Suprapubic skin (tissue), 4 donors: ENCODE data around the gene ILF2. TPM values are rescaled to one million over a fixed set of nuclear protein-coding genes. Genes with fewer than 3 reads are reported as not detected.
"Not testable (repeated sequence)": the region's sequence is repeated elsewhere in the genome, so short reads cannot be mapped to it uniquely, and the experiment has no call there.

Experiments used
- DNase-seq, 2 donors: peaks; one replicate each; pipeline ENCODE4 v3.0.0-alpha.2; 2019; ENCODE audit warnings: low spot score in 2 of 2
- H3K27ac ChIP-seq: fragments of 200-600 bp; sonication (generic); one replicate; pipeline ENCODE4 v1.5.1; 2019
- H3K27me3 ChIP-seq: fragments of 200-600 bp; sonication (generic); one replicate; pipeline ENCODE4 v1.5.1; 2019
- H3K36me3 ChIP-seq: fragments of 200-600 bp; sonication (generic); one replicate; pipeline ENCODE4 v1.5.1; 2019
- H3K4me1 ChIP-seq: fragments of 200-600 bp; sonication (generic); one replicate; pipeline ENCODE4 v1.5.1; 2019
- H3K4me3 ChIP-seq: fragments of 200-600 bp; sonication (generic); one replicate; pipeline ENCODE4 v1.5.1; 2019; ENCODE audit warnings: mild to moderate bottlenecking
- H3K9me3 ChIP-seq: fragments of 200-600 bp; sonication (generic); one replicate; pipeline ENCODE4 v1.5.1; 2019
- EP300 ChIP-seq: sonication (generic); formaldehyde crosslinking; IDR thresholded peaks from one replicate; pipeline ENCODE4 v1.6.1; 2017; ENCODE audit warnings: antibody characterized with exemption
- POLR2A ChIP-seq, 2 donors: fragments of 450-650 bp; IDR thresholded peaks; one replicate each; pipeline ENCODE4 v1.6.1; 2017; ENCODE audit warnings: antibody characterized with exemption in 2 of 2, mild to moderate bottlenecking in 2 of 2, moderate library complexity in 2 of 2
- POLR2AphosphoS5 ChIP-seq, 3 donors: sonication (generic); formaldehyde crosslinking; IDR thresholded peaks; one replicate each; pipeline ENCODE4 v1.6.1; 2017; ENCODE audit warnings: antibody characterized with exemption in 3 of 3
- WGBS: methylation state at CpG from one replicate; pipeline ENCODE4 v1.1.5; 2018; 5-methylcytosine and 5-hydroxymethylcytosine counted together
- total RNA-seq, 4 donors: library from RNA; depleted of rRNA; stranded (reverse); fragments of >200 nt; gene quantifications; one replicate each; pipeline ENCODE4 v1.1.0, GENCODE V29; 2016
- TF ChIP-seq, protein P1 (sequence below), 2 donors: fragments of 200-600 bp in 1 of 2; fragments of 450-650 bp in 1 of 2; sonication (generic) in 1 of 2; IDR thresholded peaks; one replicate each; pipeline ENCODE4 v1.5.1; 2016 to 2019; ENCODE audit warnings: antibody characterized with exemption in 2 of 2, mild to moderate bottlenecking in 1 of 2, moderate library complexity in 1 of 2

Gene ILF2
- total RNA-seq, 4 donors from 2014 or later: 68.2 to 149 (median 127) TPM

DNA sequence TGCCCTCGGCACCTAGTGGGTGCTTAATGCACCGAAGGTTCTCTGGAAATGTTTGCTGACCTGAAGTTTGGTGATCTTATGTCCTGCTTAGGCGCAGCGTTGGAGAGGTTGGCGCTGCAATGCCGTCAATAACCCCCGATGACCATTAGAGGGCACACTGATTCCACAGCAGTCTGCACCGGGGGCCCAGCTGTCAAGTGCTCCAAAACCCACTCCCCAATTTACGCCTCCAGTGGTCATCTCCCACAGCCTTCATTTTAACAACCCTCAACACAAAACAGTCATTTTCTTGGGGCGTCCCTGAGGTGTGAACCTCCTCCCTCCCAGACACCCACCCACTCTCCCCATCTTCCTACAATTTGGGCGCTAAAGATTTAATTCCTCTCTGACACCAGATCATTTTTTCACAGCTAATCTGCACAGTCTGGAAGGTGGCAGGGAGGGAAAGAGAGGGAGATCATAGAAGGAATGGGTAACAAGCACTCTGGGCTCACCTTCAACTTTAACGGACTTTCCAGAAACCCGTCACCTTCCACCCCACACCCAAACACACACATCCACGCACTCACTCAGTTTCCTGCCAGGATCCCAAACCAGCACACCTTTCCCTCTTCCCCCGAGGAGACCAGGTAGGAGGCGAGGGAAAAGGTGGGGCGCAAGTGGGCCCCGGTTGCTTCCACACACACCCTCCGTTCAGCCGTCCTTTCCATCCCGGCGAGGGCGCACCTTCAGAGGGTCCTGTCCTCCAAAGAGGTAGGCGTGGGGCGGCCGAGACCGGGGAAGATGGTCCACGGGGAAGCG, 7.1 kb upstream of the ILF2 start:
- TF ChIP-seq, protein P1, sequence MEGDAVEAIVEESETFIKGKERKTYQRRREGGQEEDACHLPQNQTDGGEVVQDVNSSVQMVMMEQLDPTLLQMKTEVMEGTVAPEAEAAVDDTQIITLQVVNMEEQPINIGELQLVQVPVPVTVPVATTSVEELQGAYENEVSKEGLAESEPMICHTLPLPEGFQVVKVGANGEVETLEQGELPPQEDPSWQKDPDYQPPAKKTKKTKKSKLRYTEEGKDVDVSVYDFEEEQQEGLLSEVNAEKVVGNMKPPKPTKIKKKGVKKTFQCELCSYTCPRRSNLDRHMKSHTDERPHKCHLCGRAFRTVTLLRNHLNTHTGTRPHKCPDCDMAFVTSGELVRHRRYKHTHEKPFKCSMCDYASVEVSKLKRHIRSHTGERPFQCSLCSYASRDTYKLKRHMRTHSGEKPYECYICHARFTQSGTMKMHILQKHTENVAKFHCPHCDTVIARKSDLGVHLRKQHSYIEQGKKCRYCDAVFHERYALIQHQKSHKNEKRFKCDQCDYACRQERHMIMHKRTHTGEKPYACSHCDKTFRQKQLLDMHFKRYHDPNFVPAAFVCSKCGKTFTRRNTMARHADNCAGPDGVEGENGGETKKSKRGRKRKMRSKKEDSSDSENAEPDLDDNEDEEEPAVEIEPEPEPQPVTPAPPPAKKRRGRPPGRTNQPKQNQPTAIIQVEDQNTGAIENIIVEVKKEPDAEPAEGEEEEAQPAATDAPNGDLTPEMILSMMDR (IDR thresholded peaks at IDR 0.05): peak; percentile 71 to 88
- TF ChIP-seq POLR2A (IDR thresholded peaks at IDR 0.05) (no peak), POLR2AphosphoS5 (IDR thresholded peaks at IDR 0.05) (no peak), EP300 (no peak)
- DNase-seq: no peak
- peak overlapping the region; percentile 23 for H3K27ac ChIP-seq
- peak overlapping the region; percentile 50 for H3K4me3 ChIP-seq
- no peaks in the 10 kb centered on the region for H3K9me3 ChIP-seq
- H3K4me1 ChIP-seq: peaks cover 22% of the 10 kb centered on the region
- H3K27me3 ChIP-seq: peaks cover 13% of the 10 kb centered on the region
- 3% methylated on average over 26 of the region's 29 CpGs for WGBS
- H3K36me3 ChIP-seq: peaks cover 5% of the 10 kb centered on the region

- Histone ChIP-seq H3K36me3 (peaks cover 6% of the 10 kb centered on the region), H3K27me3 (peaks cover 6% of the 10 kb centered on the region), H3K4me1 (peaks cover 37% of the 10 kb centered on the region), H3K27ac (no peak overlapping the region), H3K9me3 (no peaks in the 10 kb centered on the region), H3K4me3 (no peak overlapping the region)
- DNase-seq: no peak
- TF ChIP-seq, protein P1 (IDR thresholded peaks at IDR 0.05): no peak
- TF ChIP-seq POLR2AphosphoS5 (IDR thresholded peaks at IDR 0.05) (no peak), POLR2A (IDR thresholded peaks at IDR 0.05) (no peak), EP300 (no peak)
- 98% methylated on average over 2 of the region's 2 CpGs for WGBS
Observed at GRCh38 chr1:153673511-153673910, 2.7 kb upstream of the ILF2 start.

- Histone ChIP-seq H3K4me1 (peaks cover 31% of the 10 kb centered on the region), H3K36me3 (peaks cover 23% of the 10 kb centered on the region), H3K27ac (peak overlapping the region; percentile 88), H3K4me3 (peak overlapping the region; percentile 78)
- DNase-seq, H3K9me3 ChIP-seq, H3K27me3 ChIP-seq: not testable (repeated sequence)
- WGBS: 9% methylated on average over 28 of the region's 28 CpGs
Observed at GRCh38 chr1:153671628-153672353, 998 bp upstream of the ILF2 start.

GRCh38 chr1:153670257-153670858, 435 bp downstream of the ILF2 start:
- DNase-seq: no peak
- TF ChIP-seq POLR2AphosphoS5 (IDR thresholded peaks at IDR 0.05) (no peak), EP300 (no peak), POLR2A (IDR thresholded peaks at IDR 0.05) (no peak)
- TF ChIP-seq, protein P1 (IDR thresholded peaks at IDR 0.05): no peak
- Histone ChIP-seq H3K4me1 (peaks cover 31% of the 10 kb centered on the region), H3K36me3 (peaks cover 37% of the 10 kb centered on the region), H3K4me3 (peak overlapping the region; percentile 78), H3K27ac (peak overlapping the region; percentile 88), H3K27me3 (no peaks in the 10 kb centered on the region), H3K9me3 (no peaks in the 10 kb centered on the region)
- WGBS: 2% methylated on average over 21 of the region's 22 CpGs

DNA sequence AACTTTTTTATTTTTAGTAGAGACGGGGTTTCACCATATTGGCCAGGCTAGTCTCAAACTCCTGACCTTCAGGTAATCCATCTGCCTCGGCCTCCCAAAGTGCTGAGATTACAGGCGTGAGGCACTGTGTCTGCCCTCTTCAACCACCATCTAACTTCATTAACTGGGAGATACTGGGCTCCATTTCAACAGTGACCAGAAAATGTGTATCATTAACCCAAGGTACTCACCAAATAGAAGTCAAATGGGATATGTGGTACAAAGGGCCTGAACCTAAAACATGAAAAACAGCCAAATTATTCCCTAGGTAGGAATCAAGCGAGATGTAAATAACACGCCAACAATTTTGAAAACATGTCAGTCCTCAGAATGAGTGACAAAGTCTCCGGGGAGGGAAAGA, 1.2 kb downstream of the ILF2 start:
- H3K27ac ChIP-seq: peak overlapping the region; percentile 88
- 84% methylated on average over 6 of the region's 6 CpGs for WGBS

GRCh38 chr1:153668672-153669071, 2.1 kb downstream of the ILF2 start:
- H3K27me3 ChIP-seq, H3K9me3 ChIP-seq, H3K27ac ChIP-seq, DNase-seq, H3K4me3 ChIP-seq: not testable (repeated sequence)
- peaks cover 31% of the 10 kb centered on the region for H3K4me1 ChIP-seq
- 94% methylated on average over 8 of the region's 8 CpGs for WGBS
- H3K36me3 ChIP-seq: peaks cover 54% of the 10 kb centered on the region

More for the DNA sequence above, 1.2 kb downstream of the ILF2 start:
- DNase-seq: no peak
- Histone ChIP-seq H3K36me3 (peaks cover 45% of the 10 kb centered on the region), H3K9me3 (no peaks in the 10 kb centered on the region), H3K4me1 (peaks cover 31% of the 10 kb centered on the region), H3K4me3 (peak overlapping the region; percentile 78), H3K27me3 (no peaks in the 10 kb centered on the region)
- TF ChIP-seq POLR2AphosphoS5 (IDR thresholded peaks at IDR 0.05) (no peak), EP300 (no peak), POLR2A (IDR thresholded peaks at IDR 0.05) (no peak)
- TF ChIP-seq, protein P1 (IDR thresholded peaks at IDR 0.05): no peak
